Large intestine (tissue), 3 donors: ENCODE results near the gene ERC2. TPM values are rescaled to one million over a fixed set of nuclear protein-coding genes. Genes with fewer than 3 reads are reported as not detected.

Source experiments
- DNase-seq, 2 donors: peaks; one replicate each; pipeline versions ENCODE4 v3.0.0 to v3.0.0-alpha.2; 2013
- H3K27ac ChIP-seq: one replicate; pipeline ENCODE4 v1.5.1; 2013; ENCODE audit warnings: low read length
- H3K27me3 ChIP-seq: 2 replicates; pipeline ENCODE4 v1.6.1; 2013; ENCODE audit warnings: low read length; ENCODE audit not compliant: control insufficient read depth, insufficient read depth
- H3K36me3 ChIP-seq: 2 replicates; pipeline ENCODE4 v1.6.1; 2013; ENCODE audit warnings: low read length; ENCODE audit not compliant: control insufficient read depth, insufficient read depth
- H3K4me1 ChIP-seq: one replicate; pipeline ENCODE4 v1.6.1; 2013; ENCODE audit warnings: low read length; ENCODE audit not compliant: control insufficient read depth, insufficient read depth
- H3K4me3 ChIP-seq: one replicate; pipeline ENCODE4 v1.5.1; 2013; ENCODE audit warnings: low read length
- H3K9me3 ChIP-seq: one replicate; pipeline ENCODE4 v1.6.1; 2013; ENCODE audit warnings: mild to moderate bottlenecking, low read depth, low read length, moderate library complexity; ENCODE audit not compliant: control insufficient read depth
- whole genome bisulfite sequencing: methylation state at CpG from one replicate; pipeline ENCODE4 v1.1.5; 2013; ENCODE audit warnings: low lambda C conversion rate; ENCODE audit not compliant: insufficient coverage; 5-methylcytosine and 5-hydroxymethylcytosine counted together
- polyA plus RNA-seq: library from polyadenylated mRNA; unstranded; fragments of 120-200 nt; gene quantifications from one replicate; pipeline ENCODE4 v1.2.1, GENCODE V29; 2013

Gene ERC2
- polyA plus RNA-seq, 1 donor, result 2.4 TPM

DNA sequence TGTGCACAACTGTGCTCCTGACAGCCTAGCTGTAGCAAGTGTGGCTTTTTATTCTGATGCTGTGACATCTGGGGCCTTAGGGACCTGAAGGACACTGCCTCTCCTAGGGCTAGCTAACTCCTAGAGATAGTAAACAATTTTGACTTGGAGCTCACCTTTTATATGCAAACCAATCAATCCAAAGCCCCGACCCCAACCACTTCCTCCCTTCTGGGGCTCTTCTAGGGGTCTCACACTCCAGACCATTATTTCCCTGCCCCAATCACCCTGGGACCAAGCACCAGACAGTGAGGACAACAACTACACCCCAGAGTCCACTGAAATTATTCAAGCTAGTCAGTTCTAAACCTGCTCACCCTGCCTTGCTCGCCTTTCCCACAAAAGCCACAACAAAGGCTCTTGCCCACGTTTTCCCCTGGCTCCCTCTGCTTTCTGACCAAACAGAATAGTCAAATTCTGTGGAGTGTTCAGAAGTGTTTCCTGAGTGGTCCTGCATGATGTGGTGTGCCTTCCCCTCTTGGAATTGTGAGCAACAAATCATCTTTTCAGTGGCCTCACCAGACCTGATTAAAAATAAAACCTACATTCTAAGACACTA lies 897.0 kb downstream of the ERC2 start:
- Histone ChIP-seq H3K27me3 (no peaks in the 10 kb centered on the region), H3K4me3 (no peak overlapping the region), H3K4me1 (peaks cover 14% of the 10 kb centered on the region), H3K9me3 (no peaks in the 10 kb centered on the region), H3K27ac (no peak overlapping the region), H3K36me3 (no peaks in the 10 kb centered on the region)
- no peak for DNase-seq
- WGBS, result no CpG with 5 or more reads among the region's 3 CpGs

DNA sequence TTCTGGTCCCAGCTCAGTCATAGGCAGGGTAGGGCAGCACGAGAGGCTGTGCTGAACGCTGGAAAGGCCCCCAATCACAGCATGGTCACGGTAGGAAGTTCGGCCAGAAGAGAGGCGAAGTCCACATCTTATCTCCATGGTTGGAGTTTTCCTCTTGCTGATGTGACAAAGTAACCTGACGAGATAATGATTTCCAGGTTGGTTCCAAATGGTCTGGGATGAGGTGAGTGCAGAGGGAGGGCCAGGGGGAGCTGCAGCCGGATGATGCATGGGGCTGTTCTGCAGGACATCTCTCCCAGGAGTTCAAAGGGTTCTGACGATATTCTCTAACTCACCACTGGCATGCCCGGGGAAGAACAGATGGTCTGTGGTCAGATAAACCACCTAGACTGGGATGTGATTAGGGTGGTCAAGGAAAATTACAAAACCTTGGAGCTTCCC lies 898.0 kb downstream of the ERC2 start:
- H3K4me3 ChIP-seq, result no peak overlapping the region

DNA sequence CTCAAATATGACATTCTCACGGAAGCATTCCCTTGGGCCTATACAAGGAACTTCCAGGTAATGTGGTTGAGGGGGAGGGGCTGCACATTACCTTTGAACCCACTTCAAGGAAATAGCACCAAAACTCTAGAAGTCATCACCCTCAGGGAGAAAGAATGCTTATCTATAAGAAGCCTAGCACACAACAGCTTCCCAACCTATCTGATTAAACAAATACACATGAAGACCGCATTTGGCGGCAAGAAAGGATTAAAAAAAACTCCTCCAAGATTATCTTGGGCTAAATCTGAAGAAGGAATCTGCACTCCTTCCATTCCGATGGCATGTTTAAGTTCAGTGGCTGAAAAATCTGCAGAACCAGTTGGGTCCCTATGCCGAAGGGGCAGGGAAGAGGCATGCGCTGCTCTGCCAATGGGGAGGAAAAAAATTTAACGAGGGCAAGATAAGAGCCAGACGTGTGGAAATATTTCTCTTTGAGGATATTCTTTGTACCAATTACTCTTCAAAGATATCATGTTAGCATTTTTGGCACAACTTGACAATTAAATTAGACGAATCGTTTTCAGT lies 899.2 kb downstream of the ERC2 start:
- H3K4me3 ChIP-seq, result no peak overlapping the region
- 80% methylated on average over 2 of the region's 10 CpGs for WGBS
- H3K27ac ChIP-seq, result no peak overlapping the region
- H3K4me1 ChIP-seq, result peaks cover 14% of the 10 kb centered on the region
- no peak for DNase-seq
- no peaks in the 10 kb centered on the region for H3K36me3 ChIP-seq
- no peaks in the 10 kb centered on the region for H3K27me3 ChIP-seq
- no peaks in the 10 kb centered on the region for H3K9me3 ChIP-seq

More for the DNA sequence above, 898.0 kb downstream of the ERC2 start:
- H3K36me3 ChIP-seq, result no peaks in the 10 kb centered on the region
- H3K27ac ChIP-seq, result peak overlapping the region; percentile 77
- no CpG with 5 or more reads among the region's 9 CpGs for WGBS
- peaks cover 14% of the 10 kb centered on the region for H3K4me1 ChIP-seq
- DNase-seq, result peak; percentile 66 to 77
- no peaks in the 10 kb centered on the region for H3K9me3 ChIP-seq
- no peaks in the 10 kb centered on the region for H3K27me3 ChIP-seq

DNA sequence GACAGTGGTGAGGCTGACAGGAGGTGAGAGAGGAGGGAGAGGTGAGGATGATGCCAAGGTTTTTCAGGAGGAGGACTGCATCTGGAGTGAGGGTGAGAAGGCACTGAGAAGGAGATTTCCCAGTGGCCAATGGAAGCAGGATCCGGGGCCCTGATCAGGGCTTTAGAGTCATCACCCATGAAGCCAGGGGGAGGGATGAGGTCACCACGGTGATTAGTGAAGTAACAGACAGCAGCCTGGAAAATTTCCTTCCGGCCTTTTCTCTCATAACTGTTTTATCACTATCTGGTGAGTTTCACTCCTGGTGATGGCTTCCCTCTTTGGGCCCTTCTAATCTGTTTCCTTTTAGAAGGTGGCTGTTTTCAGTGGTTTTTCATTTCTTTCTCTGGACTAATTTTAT lies 900.7 kb downstream of the ERC2 start:
- Histone ChIP-seq H3K9me3 (no peaks in the 10 kb centered on the region), H3K4me1 (peaks cover 19% of the 10 kb centered on the region), H3K27me3 (no peaks in the 10 kb centered on the region), H3K27ac (no peak overlapping the region), H3K36me3 (no peaks in the 10 kb centered on the region), H3K4me3 (no peak overlapping the region)
- no peak for DNase-seq
- WGBS, result 80% methylated on average over 1 of the region's 3 CpGs

DNA sequence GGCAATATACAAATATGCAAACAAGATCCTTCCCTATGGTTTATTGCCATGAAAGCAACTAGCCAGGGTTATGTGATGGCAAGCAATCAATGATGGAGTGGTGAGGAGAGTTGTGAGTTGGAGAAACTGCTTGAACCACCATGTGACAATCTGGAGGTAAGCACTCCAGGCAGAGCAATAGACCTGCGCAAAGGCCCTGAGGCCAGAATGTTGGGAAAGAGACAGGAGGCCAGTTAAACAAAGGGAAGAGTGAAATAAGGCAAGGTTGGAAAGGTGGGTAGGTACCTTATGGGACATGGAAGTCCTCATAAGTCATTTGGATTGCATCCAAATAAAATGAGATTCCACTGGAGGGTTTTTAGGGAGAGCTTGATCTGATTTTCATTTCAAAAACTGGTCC lies 901.1 kb downstream of the ERC2 start:
- Histone ChIP-seq H3K36me3 (no peaks in the 10 kb centered on the region), H3K9me3 (no peaks in the 10 kb centered on the region), H3K27ac (no peak overlapping the region), H3K4me3 (no peak overlapping the region), H3K27me3 (no peaks in the 10 kb centered on the region), H3K4me1 (peaks cover 19% of the 10 kb centered on the region)
- WGBS, result no CpG with 5 or more reads among the region's 1 CpG
- no peak for DNase-seq

DNA sequence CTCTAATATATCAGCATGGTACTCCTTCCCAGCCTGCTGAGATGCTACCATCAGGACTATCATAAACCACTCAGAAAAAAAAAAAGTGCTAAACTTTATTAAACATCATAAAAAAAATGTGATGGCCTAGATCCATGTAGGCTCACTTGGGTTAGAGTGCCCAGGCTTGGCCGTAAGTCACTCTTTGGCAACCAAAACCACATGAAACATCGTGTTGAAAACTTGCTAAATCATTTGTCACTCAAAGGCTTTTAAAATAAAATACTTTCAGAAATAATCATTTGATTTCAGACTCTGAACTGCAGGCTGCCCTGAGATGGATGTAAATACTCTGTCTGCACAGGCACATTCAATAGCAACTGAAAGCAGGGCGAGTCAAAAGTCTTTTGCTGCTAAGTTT lies 902.7 kb downstream of the ERC2 start:
- WGBS, result 100% methylated on average over 1 of the region's 3 CpGs

DNA sequence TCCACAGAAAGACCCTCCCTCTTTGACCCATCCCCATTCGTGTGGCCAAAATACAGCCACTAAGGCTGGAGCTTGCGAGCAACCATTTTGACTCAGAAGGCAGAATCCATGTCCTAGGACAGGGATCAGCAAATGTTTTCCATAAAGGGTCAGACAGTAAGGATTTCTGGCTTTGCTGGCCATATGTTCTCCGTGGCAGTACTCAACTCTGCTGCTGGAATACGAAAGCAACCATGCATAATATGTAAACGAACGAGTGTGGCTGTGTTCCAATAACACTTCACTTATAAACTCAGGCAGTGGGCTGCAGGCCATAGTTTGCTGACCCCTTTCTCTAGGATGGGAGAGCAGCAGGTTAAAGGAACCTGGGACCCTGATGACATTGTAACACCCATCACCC lies 903.5 kb downstream of the ERC2 start:
- H3K27ac ChIP-seq, result peak overlapping the region; percentile 24
- H3K4me3 ChIP-seq, result no peak overlapping the region
- H3K27me3 ChIP-seq, result no peaks in the 10 kb centered on the region
- peaks cover 5% of the 10 kb centered on the region for H3K4me1 ChIP-seq
- no peaks in the 10 kb centered on the region for H3K36me3 ChIP-seq
- peak in 1 of 2 donors; percentile 34 for DNase-seq
- H3K9me3 ChIP-seq, result no peaks in the 10 kb centered on the region
- WGBS, result no CpG with 5 or more reads among the region's 6 CpGs

More for the DNA sequence above, 902.7 kb downstream of the ERC2 start:
- Histone ChIP-seq H3K27me3 (no peaks in the 10 kb centered on the region), H3K4me3 (no peak overlapping the region), H3K36me3 (no peaks in the 10 kb centered on the region), H3K27ac (no peak overlapping the region), H3K9me3 (no peaks in the 10 kb centered on the region), H3K4me1 (peaks cover 11% of the 10 kb centered on the region)
- no peak for DNase-seq

DNA sequence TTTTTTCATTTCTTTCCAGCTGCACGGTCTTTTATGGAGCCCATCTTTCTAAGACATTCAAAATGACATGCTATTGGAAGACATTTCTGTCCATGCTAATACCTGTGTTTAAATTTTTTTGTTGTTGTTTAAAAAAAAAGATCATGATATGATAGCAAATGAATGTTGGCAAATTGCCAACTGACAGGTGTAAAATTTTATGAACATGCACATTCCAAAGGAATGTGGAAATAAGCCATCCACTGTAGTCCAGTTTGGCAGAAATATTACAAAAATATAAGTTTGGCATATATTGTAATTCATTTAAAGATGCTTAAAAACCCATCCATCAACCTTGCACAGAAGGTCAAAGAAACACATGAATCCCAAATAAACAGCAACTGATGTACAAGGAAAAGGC lies 905.6 kb downstream of the ERC2 start:
- Histone ChIP-seq H3K27me3 (no peaks in the 10 kb centered on the region), H3K4me3 (no peak overlapping the region), H3K9me3 (no peaks in the 10 kb centered on the region), H3K27ac (no peak overlapping the region), H3K4me1 (peaks cover 4% of the 10 kb centered on the region), H3K36me3 (no peaks in the 10 kb centered on the region)
- WGBS, result 57% methylated on average over 1 of the region's 1 CpG
- no peak for DNase-seq

DNA sequence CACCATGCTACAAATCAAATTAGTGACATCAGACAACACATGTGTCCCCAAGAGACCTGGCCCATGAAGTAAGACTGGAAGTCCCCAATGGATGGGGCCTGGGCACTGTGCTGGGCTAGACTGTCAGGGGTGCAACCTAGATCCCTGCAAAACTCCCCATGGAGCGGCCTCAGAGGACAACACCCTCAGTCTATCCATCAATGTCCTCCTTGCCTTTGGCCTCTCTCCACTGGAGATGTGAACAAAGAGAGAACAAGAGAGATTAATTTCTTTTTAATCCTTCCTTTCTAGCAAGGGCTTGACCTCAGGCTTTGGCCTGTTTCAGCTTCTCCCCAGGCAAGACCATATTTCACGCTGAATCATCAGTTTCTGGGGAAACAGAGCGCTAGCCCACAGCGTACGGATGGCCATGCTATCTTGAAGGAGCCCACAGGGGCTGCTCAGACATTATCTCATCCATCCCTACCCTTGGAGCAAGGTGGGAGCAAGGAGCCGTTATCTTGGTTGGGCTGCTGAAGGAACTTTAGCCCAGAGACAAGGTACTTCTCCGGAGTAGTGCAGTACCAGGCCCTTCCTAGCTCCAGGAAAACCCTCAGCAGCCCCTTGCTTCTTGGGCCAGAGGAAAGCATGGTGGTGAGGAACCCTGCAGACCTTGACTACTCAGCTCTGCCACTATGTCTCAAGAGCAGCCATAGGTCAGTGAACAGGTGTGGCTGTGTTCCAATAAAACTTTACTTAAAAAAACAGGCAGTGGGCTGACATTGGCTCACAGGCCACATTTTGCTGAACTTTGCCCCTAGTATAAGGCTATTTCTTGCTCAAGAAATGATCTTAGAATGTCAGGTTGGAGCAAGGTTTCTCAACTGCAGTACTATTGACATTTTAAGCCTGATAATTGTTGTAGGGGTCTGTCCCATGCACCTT lies 908.5 kb downstream of the ERC2 start:
- peak in 1 of 2 donors; percentile 49 for DNase-seq
- WGBS, result no CpG with 5 or more reads among the region's 7 CpGs
- Histone ChIP-seq H3K27me3 (no peaks in the 10 kb centered on the region), H3K9me3 (no peaks in the 10 kb centered on the region), H3K27ac (no peak overlapping the region), H3K36me3 (no peaks in the 10 kb centered on the region), H3K4me1 (peaks cover 4% of the 10 kb centered on the region), H3K4me3 (no peak overlapping the region)

DNA sequence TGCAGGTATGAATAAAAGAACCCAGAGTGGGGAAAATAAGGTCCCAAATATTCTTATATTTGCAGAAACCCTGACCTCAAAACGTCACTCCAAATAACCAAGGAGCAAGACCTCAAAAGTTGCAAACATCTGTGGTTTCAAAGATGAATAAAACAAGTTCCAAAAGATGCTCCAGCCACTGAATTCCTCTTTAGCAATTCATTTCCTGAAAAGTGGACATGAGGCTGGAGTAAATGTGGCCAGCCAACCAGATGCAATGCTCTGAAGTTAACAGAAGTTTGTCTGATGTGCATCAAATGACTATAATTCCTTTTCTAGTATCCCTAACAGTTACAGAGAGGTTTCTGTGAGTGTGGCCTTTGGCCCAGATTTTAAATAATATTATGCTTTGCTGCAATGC lies 910.0 kb downstream of the ERC2 start:
- no peaks in the 10 kb centered on the region for H3K36me3 ChIP-seq
- H3K4me3 ChIP-seq, result no peak overlapping the region
- H3K9me3 ChIP-seq, result no peaks in the 10 kb centered on the region
- no peaks in the 10 kb centered on the region for H3K27me3 ChIP-seq
- no peak for DNase-seq
- H3K27ac ChIP-seq, result no peak overlapping the region
- peaks cover under 1% of the 10 kb centered on the region for H3K4me1 ChIP-seq
- WGBS, result no CpG with 5 or more reads among the region's 1 CpG
